DOHH2 (cell line): ENCODE results near the gene GSK3A.

Experiments
- H3F3A ChIP-seq: fragments of 200-600 bp; sonication (generic), shearing (Covaris generic); 2 replicates; pipeline ENCODE4 v1.6.0; 2016; ENCODE audit warnings: antibody characterized with exemption, mild to moderate bottlenecking; ENCODE audit not compliant: control insufficient read depth, insufficient read depth
- H3K27ac ChIP-seq: fragments of 200-600 bp; sonication (generic); 2 replicates; pipeline ENCODE4 v1.5.1; 2014; ENCODE audit warnings: low read depth, mild to moderate bottlenecking, low read length, moderate library complexity
- H3K27me3 ChIP-seq: fragments of 200-600 bp; sonication (generic); 2 replicates; pipeline ENCODE4 v1.6.1; 2014; ENCODE audit warnings: mild to moderate bottlenecking, low read length, mixed read lengths; ENCODE audit not compliant: control insufficient read depth
- H3K36me3 ChIP-seq: fragments of 200-600 bp; sonication (generic); 2 replicates; pipeline ENCODE4 v1.6.1; 2014; ENCODE audit warnings: mild to moderate bottlenecking, low read length, moderate library complexity, mixed read lengths; ENCODE audit not compliant: control insufficient read depth
- H3K4me1 ChIP-seq: fragments of 200-600 bp; sonication (generic); 2 replicates; pipeline ENCODE4 v1.6.1; 2014; ENCODE audit warnings: mild to moderate bottlenecking, low read length, mixed read lengths; ENCODE audit not compliant: control insufficient read depth
- H3K4me2 ChIP-seq: fragments of 200-600 bp; sonication (generic); 2 replicates; pipeline ENCODE4 v1.6.0; 2014; ENCODE audit warnings: mild to moderate bottlenecking, low read length, moderate library complexity
- H3K4me3 ChIP-seq: fragments of 200-600 bp; sonication (generic); 2 replicates; pipeline ENCODE4 v1.5.1; 2014; ENCODE audit warnings: mild to moderate bottlenecking, low read length, mixed read lengths
- H3K79me2 ChIP-seq: fragments of 200-600 bp; sonication (generic); 2 replicates; pipeline ENCODE4 v1.6.1; 2014; ENCODE audit warnings: mild to moderate bottlenecking, low read length, mixed read lengths; ENCODE audit not compliant: control insufficient read depth
- H3K9me2 ChIP-seq: fragments of 200-600 bp; sonication (generic); replicated peaks from 2 replicates; pipeline ENCODE4 v1.6.1; 2014; ENCODE audit warnings: mild to moderate bottlenecking, low read length, mixed read lengths; ENCODE audit not compliant: control insufficient read depth
- H3K9me3 ChIP-seq: fragments of 200-600 bp; sonication (generic); 2 replicates; pipeline ENCODE4 v1.6.1; 2014; ENCODE audit warnings: antibody characterized with exemption, low read length, mixed read lengths; ENCODE audit not compliant: control insufficient read depth, insufficient read depth
- H4K20me1 ChIP-seq: fragments of 200-600 bp; sonication (generic); 2 replicates; pipeline ENCODE4 v1.6.0; 2014; ENCODE audit warnings: low read depth, mild to moderate bottlenecking, antibody characterized with exemption, low read length, moderate library complexity; ENCODE audit not compliant: control insufficient read depth, insufficient read depth
- EZH2phosphoT487 ChIP-seq: fragments of 200-600 bp; sonication (generic); IDR thresholded peaks from 2 replicates; pipeline ENCODE4 v1.6.1; 2017; ENCODE audit warnings: borderline replicate concordance, mild to moderate bottlenecking, antibody characterized with exemption, low read length, moderate library complexity, mixed read lengths
- TF ChIP-seq, protein P1 (sequence below): fragments of 200-600 bp; sonication (generic); IDR thresholded peaks from one replicate; pipeline ENCODE4 v1.5.1; 2014; ENCODE audit warnings: antibody characterized with exemption, mild to moderate bottlenecking, low read depth, low read length; ENCODE audit not compliant: poor library complexity, severe bottlenecking

Gene GSK3A

DNA sequence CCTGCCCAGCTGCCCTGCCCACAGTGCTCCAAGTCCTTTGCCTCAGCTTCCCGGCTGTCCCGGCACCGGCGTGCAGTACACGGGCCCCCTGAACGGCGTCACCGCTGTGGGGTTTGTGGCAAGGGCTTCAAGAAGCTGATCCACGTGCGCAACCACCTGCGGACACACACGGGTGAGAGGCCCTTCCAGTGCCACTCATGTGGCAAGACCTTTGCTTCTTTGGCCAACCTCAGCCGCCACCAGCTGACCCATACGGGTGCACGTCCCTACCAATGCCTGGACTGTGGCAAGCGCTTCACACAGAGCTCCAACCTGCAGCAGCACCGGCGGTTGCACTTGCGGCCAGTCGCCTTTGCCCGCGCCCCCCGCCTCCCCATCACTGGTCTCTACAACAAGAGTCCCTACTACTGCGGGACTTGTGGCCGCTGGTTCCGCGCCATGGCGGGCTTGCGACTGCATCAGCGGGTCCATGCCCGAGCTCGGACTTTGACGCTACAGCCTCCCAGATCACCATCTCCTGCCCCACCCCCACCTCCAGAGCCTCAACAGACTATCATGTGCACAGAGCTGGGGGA lies 16.6 kb downstream of the GSK3A start:
- no peaks in the 10 kb centered on the region; the same call in 1 of the 2 replicates for H4K20me1 ChIP-seq
- H3K4me2 ChIP-seq, result no peak overlapping the region
- H3K4me1 ChIP-seq, result peaks cover 12% of the 10 kb centered on the region

DNA sequence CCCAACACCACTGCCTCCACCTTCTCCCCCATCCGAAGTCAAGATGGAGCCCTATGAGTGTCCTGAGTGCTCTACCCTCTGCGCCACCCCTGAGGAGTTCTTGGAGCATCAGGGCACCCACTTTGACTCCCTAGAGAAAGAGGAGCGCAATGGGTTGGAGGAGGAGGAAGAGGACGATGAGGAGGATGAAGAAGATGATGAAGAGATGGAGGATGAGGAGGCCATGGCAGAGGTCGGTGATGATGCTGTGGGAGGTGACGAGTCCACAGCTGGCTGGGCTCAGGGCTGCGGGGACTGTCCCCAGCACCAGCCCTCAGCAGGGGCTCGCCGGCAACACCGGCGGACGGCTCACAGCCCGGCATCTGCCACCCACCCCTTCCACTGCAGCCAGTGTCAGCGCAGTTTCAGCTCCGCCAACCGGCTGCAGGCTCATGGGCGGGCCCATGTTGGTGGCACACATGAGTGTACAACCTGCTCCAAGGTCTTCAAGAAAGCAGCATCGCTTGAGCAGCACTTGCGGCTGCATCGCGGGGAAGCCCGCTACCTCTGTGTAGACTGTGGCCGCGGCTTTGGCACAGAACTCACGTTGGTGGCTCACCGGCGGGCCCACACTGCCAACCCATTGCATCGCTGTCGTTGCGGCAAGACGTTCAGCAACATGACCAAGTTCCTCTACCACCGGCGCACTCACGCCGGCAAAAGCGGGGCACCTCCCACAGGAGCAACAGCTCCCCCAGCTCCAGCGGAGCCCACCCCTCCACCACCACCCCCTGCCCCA lies 17.3 kb downstream of the GSK3A start:
- Histone ChIP-seq H3K9me2 (no peaks in the 10 kb centered on the region), H4K20me1 (no peaks in the 10 kb centered on the region; the same call in 1 of the 2 replicates), H3K4me3 (no peak overlapping the region), H3K4me2 (no peak overlapping the region), H3K36me3 (peaks cover 76% of the 10 kb centered on the region), H3K27me3 (no peaks in the 10 kb centered on the region), H3K9me3 (no peaks in the 10 kb centered on the region), H3K27ac (no peak overlapping the region), H3K79me2 (peaks cover 73% of the 10 kb centered on the region), H3K4me1 (peaks cover 13% of the 10 kb centered on the region), H3F3A (no peaks in the 10 kb centered on the region)
- TF ChIP-seq EZH2phosphoT487, result no peak
- TF ChIP-seq, protein P1, sequence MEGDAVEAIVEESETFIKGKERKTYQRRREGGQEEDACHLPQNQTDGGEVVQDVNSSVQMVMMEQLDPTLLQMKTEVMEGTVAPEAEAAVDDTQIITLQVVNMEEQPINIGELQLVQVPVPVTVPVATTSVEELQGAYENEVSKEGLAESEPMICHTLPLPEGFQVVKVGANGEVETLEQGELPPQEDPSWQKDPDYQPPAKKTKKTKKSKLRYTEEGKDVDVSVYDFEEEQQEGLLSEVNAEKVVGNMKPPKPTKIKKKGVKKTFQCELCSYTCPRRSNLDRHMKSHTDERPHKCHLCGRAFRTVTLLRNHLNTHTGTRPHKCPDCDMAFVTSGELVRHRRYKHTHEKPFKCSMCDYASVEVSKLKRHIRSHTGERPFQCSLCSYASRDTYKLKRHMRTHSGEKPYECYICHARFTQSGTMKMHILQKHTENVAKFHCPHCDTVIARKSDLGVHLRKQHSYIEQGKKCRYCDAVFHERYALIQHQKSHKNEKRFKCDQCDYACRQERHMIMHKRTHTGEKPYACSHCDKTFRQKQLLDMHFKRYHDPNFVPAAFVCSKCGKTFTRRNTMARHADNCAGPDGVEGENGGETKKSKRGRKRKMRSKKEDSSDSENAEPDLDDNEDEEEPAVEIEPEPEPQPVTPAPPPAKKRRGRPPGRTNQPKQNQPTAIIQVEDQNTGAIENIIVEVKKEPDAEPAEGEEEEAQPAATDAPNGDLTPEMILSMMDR, result no peak

More for the DNA sequence above, 16.6 kb downstream of the GSK3A start:
- no peak overlapping the region for H3K4me3 ChIP-seq
- H3K79me2 ChIP-seq, result peaks cover 66% of the 10 kb centered on the region
- peaks cover 76% of the 10 kb centered on the region for H3K36me3 ChIP-seq
- H3K9me3 ChIP-seq, result no peaks in the 10 kb centered on the region
- H3K27me3 ChIP-seq, result no peaks in the 10 kb centered on the region
- H3K9me2 ChIP-seq, result no peaks in the 10 kb centered on the region
- no peaks in the 10 kb centered on the region for H3F3A ChIP-seq
- TF ChIP-seq, protein P1, result no peak
- no peak for TF ChIP-seq EZH2phosphoT487
- H3K27ac ChIP-seq, result no peak overlapping the region

- peaks cover 53% of the 10 kb centered on the region for H3K36me3 ChIP-seq
- TF ChIP-seq, protein P1, result no peak
- TF ChIP-seq EZH2phosphoT487, result no peak
- peaks cover 10% of the 10 kb centered on the region; the same call in 1 of the 2 replicates for H4K20me1 ChIP-seq
- peak overlapping the region; percentile 89 for H3K4me2 ChIP-seq
- H3K4me1 ChIP-seq, result peaks cover 42% of the 10 kb centered on the region
- H3K27ac ChIP-seq, result peak overlapping the region; percentile 64
- H3K4me3 ChIP-seq, result peak overlapping the region; percentile 100
- no peaks in the 10 kb centered on the region for H3K9me3 ChIP-seq
- H3K9me2 ChIP-seq, result no peaks in the 10 kb centered on the region
- no peaks in the 10 kb centered on the region for H3K27me3 ChIP-seq
- H3F3A ChIP-seq, result no peaks in the 10 kb centered on the region
- H3K79me2 ChIP-seq, result peaks cover 85% of the 10 kb centered on the region
Observed at GRCh38 chr19:42220751-42221097, 21.7 kb downstream of the GSK3A start.
